22Rv1 (cell line): Measurements from ENCODE around the gene IFI6.

ENCODE experiments used
- ZFX ChIP-seq: fragments of 450-650 bp; IDR thresholded peaks from 2 replicates; pipeline ENCODE4 v1.6.1; 2017; ENCODE audit warnings: antibody characterized with exemption, borderline replicate concordance
- TF ChIP-seq, protein P1 (sequence below): fragments of 450-650 bp; IDR thresholded peaks from 2 replicates; pipeline ENCODE4 v1.5.1; 2017; ENCODE audit warnings: mild to moderate bottlenecking

- TF ChIP-seq, protein P1, sequence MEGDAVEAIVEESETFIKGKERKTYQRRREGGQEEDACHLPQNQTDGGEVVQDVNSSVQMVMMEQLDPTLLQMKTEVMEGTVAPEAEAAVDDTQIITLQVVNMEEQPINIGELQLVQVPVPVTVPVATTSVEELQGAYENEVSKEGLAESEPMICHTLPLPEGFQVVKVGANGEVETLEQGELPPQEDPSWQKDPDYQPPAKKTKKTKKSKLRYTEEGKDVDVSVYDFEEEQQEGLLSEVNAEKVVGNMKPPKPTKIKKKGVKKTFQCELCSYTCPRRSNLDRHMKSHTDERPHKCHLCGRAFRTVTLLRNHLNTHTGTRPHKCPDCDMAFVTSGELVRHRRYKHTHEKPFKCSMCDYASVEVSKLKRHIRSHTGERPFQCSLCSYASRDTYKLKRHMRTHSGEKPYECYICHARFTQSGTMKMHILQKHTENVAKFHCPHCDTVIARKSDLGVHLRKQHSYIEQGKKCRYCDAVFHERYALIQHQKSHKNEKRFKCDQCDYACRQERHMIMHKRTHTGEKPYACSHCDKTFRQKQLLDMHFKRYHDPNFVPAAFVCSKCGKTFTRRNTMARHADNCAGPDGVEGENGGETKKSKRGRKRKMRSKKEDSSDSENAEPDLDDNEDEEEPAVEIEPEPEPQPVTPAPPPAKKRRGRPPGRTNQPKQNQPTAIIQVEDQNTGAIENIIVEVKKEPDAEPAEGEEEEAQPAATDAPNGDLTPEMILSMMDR = no peak
- no peak for TF ChIP-seq ZFX
These were observed 50.7 kb downstream of the IFI6 start for GRCh38 chr1:27621051-27621920.
